Heart left ventricle (tissue), 13 donors: ENCODE data around the gene FAM53B.

Experiments used
- CTCF ChIP-seq, 12 donors: fragments of 200-600 bp; sonication (generic) in 4 of 12; IDR thresholded peaks; one replicate each; pipeline versions ENCODE4 v1.5.0 to v1.8.0; 2018 to 2022; ENCODE audit warnings: antibody characterized with exemption in 12 of 12, mild to moderate bottlenecking in 5 of 12
- POLR2A ChIP-seq, 2 donors: fragments of 450-650 bp; IDR thresholded peaks; one replicate each; pipeline ENCODE4 v1.6.1; 2017; ENCODE audit warnings: antibody characterized with exemption in 2 of 2, mild to moderate bottlenecking in 2 of 2, moderate library complexity in 2 of 2
- donor health status: ischemic (EF 13 %, LVEDD 7.1; RV severe dilation, severe dysfunction).
- donor health status: DM: no; HTN: yes; CAD: no.
- donor health status: DM: no; HTN: no; CAD: no.
- donor health status: ischemic (EF 25% LVEDD 6.9; RV normal size, moderate dysfunction).
- donor health status: ischemic (EF 25% LVEDD 5.7; RV mildly dilated, moderate dysfunction).
- donor health status: ischemic (EF 35%, LVEDD 5.7; RV mildly dilated, moderate dysfunction).
- donor health status: nonischemic (EF 11% LVEDD 7.7; RV severe dilation, severe dysfunction).
- donor health status: DM: yes; HTN: yes; CAD: no.
- donor health status: PGD.
- donor health status: ischemic (EF 29% LVEDD 5.4; RV normal size, mild dysfunction).
- donor health status: nonischemic (EF 23%, LVEDD 6.1; RV moderate dilation, normal function).

GRCh38 chr10:124762281-124762680, 18.1 kb upstream of the FAM53B start:
- no peak for TF ChIP-seq CTCF (IDR thresholded peaks at IDR 0.05)
- TF ChIP-seq POLR2A (IDR thresholded peaks at IDR 0.05): no peak
